OCI-LY1 (cell line): Measurements from ENCODE around the gene LAMC1.

Source experiments
- H2AFZ ChIP-seq: fragments of 200-600 bp; sonication (generic), shearing (Covaris generic); 2 replicates; pipeline ENCODE4 v1.6.0; 2014; ENCODE audit warnings: antibody characterized with exemption, mild to moderate bottlenecking, low read length
- H3F3A ChIP-seq: fragments of 200-600 bp; sonication (generic), shearing (Covaris generic); 2 replicates; pipeline ENCODE4 v1.6.0; 2014; ENCODE audit warnings: mild to moderate bottlenecking, antibody characterized with exemption, low read length, moderate library complexity; ENCODE audit not compliant: insufficient read depth
- H3K27ac ChIP-seq: fragments of 200-600 bp; sonication (generic); 2 replicates; pipeline ENCODE4 v1.5.1; 2014; ENCODE audit warnings: low read length, mixed run types, mild to moderate bottlenecking, low read depth; ENCODE audit not compliant: poor library complexity, severe bottlenecking
- H3K27me3 ChIP-seq: fragments of 200-600 bp; sonication (generic); 2 replicates; pipeline ENCODE4 v1.6.0; 2014; ENCODE audit warnings: antibody characterized with exemption, mild to moderate bottlenecking, low read length, moderate library complexity; ENCODE audit not compliant: insufficient read depth
- H3K36me3 ChIP-seq: fragments of 200-600 bp; sonication (generic); 2 replicates; pipeline ENCODE4 v1.6.1; 2014; ENCODE audit warnings: mild to moderate bottlenecking, antibody characterized with exemption, low read length, moderate library complexity, mixed read lengths; ENCODE audit not compliant: insufficient read depth
- H3K4me1 ChIP-seq: fragments of 200-600 bp; sonication (generic); 2 replicates; pipeline ENCODE4 v1.5.1; 2014; ENCODE audit warnings: mild to moderate bottlenecking, low read length, moderate library complexity; ENCODE audit not compliant: insufficient read depth, severe bottlenecking
- H3K4me2 ChIP-seq: fragments of 200-600 bp; sonication (generic), shearing (Covaris generic); 2 replicates; pipeline ENCODE4 v1.6.1; 2014; ENCODE audit warnings: low read length
- H3K4me3 ChIP-seq: fragments of 200-600 bp; sonication (generic); 2 replicates; pipeline ENCODE4 v1.5.1; 2014; ENCODE audit warnings: low read length, low read depth, mild to moderate bottlenecking, mixed read lengths; ENCODE audit not compliant: poor library complexity, severe bottlenecking
- H3K79me2 ChIP-seq: fragments of 200-600 bp; shearing (Covaris generic); 2 replicates; pipeline ENCODE4 v1.6.1; 2016; ENCODE audit warnings: mixed run types, low read length, mixed read lengths; ENCODE audit not compliant: insufficient read depth
- H3K9ac ChIP-seq: fragments of 200-600 bp; sonication (generic), shearing (Covaris generic); 2 replicates; pipeline ENCODE4 v1.6.1; 2014; ENCODE audit warnings: mild to moderate bottlenecking, low read length, mixed read lengths
- H3K9me2 ChIP-seq: fragments of 200-600 bp; sonication (generic), shearing (Covaris generic); 2 replicates; pipeline ENCODE4 v1.6.1; 2014; ENCODE audit warnings: low read depth, mild to moderate bottlenecking, low read length, mixed read lengths
- H3K9me3 ChIP-seq: fragments of 200-600 bp; shearing (Covaris generic); 2 replicates; pipeline ENCODE4 v1.6.1; 2014; ENCODE audit warnings: low read length, mixed read lengths
- H4K20me1 ChIP-seq: fragments of 200-600 bp; sonication (generic), shearing (Covaris generic); 2 replicates; pipeline ENCODE4 v1.6.0; 2016; ENCODE audit warnings: mild to moderate bottlenecking, low read length; ENCODE audit not compliant: insufficient read depth
- CTCF ChIP-seq: fragments of 200-600 bp; sonication (generic), shearing (Covaris generic); IDR thresholded peaks from 2 replicates; pipeline ENCODE4 v1.5.1; 2017; ENCODE audit warnings: mild to moderate bottlenecking, antibody characterized with exemption, low read length, moderate library complexity, mixed read lengths
- EZH2 ChIP-seq: fragments of 200-600 bp; sonication (generic), shearing (Covaris generic); IDR thresholded peaks from 2 replicates; pipeline ENCODE4 v1.8.0; 2017; ENCODE audit warnings: borderline replicate concordance, mixed run types, mild to moderate bottlenecking, antibody characterized with exemption, low read length, moderate library complexity, mixed read lengths

LAMC1 gene

GRCh38 chr1:183125279-183125999 lies 102.2 kb downstream of the LAMC1 start:
- peak overlapping the region; percentile 94 for H3K27ac ChIP-seq
- H3K27me3 ChIP-seq: no peaks in the 10 kb centered on the region
- H3K4me2 ChIP-seq: peak overlapping the region; percentile 24; the same call in 1 of the 2 replicates
- no peaks in the 10 kb centered on the region for H3K9me2 ChIP-seq
- no peaks in the 10 kb centered on the region for H3K9me3 ChIP-seq
- no peaks in the 10 kb centered on the region for H3F3A ChIP-seq
- no peaks in the 10 kb centered on the region for H4K20me1 ChIP-seq
- no peak overlapping the region for H3K4me3 ChIP-seq
- no peak overlapping the region for H2AFZ ChIP-seq
- no peak for TF ChIP-seq CTCF
- no peak for TF ChIP-seq EZH2
- H3K36me3 ChIP-seq: peaks cover 85% of the 10 kb centered on the region
- H3K9ac ChIP-seq: peak overlapping the region; percentile 13; the same call in 1 of the 2 replicates
- peaks cover 36% of the 10 kb centered on the region for H3K4me1 ChIP-seq
- H3K79me2 ChIP-seq: no peaks in the 10 kb centered on the region

- peaks cover 86% of the 10 kb centered on the region for H3K36me3 ChIP-seq
Observed at GRCh38 chr1:183126000-183126366, 102.8 kb downstream of the LAMC1 start.

GRCh38 chr1:183126528-183126927 lies 103.3 kb downstream of the LAMC1 start:
- TF ChIP-seq CTCF (no peak), EZH2 (no peak)

More at GRCh38 chr1:183126000-183126366, 102.8 kb downstream of the LAMC1 start:
- Histone ChIP-seq H2AFZ (no peak overlapping the region), H3K27ac (peak overlapping the region; percentile 94), H3F3A (no peaks in the 10 kb centered on the region), H3K79me2 (no peaks in the 10 kb centered on the region), H4K20me1 (no peaks in the 10 kb centered on the region), H3K9me2 (no peaks in the 10 kb centered on the region), H3K9me3 (no peaks in the 10 kb centered on the region), H3K9ac (no peak overlapping the region), H3K4me3 (no peak overlapping the region), H3K4me2 (no peak overlapping the region), H3K4me1 (peaks cover 36% of the 10 kb centered on the region), H3K27me3 (no peaks in the 10 kb centered on the region)
- TF ChIP-seq EZH2 (no peak), CTCF (no peak)

More at GRCh38 chr1:183126528-183126927, 103.3 kb downstream of the LAMC1 start:
- H3K4me2 ChIP-seq: no peak overlapping the region
- H3F3A ChIP-seq: no peaks in the 10 kb centered on the region
- no peak overlapping the region for H3K4me3 ChIP-seq
- no peaks in the 10 kb centered on the region for H4K20me1 ChIP-seq
- no peak overlapping the region for H3K9ac ChIP-seq
- H3K9me2 ChIP-seq: no peaks in the 10 kb centered on the region
- H3K79me2 ChIP-seq: no peaks in the 10 kb centered on the region
- peaks cover 88% of the 10 kb centered on the region for H3K36me3 ChIP-seq
- no peaks in the 10 kb centered on the region for H3K9me3 ChIP-seq
- H3K4me1 ChIP-seq: peaks cover 36% of the 10 kb centered on the region
- no peaks in the 10 kb centered on the region for H3K27me3 ChIP-seq
- no peak overlapping the region for H2AFZ ChIP-seq
- peak overlapping the region; percentile 94 for H3K27ac ChIP-seq
